HG03469 (cell line): ENCODE measurements around the gene MEI4.
"Not testable (repeated sequence)": the region's sequence is repeated elsewhere in the genome, so short reads cannot be mapped to it uniquely, and the experiment has no call there.

Experiments
- ATAC-seq: cut with Tn5 transposase; IDR thresholded peaks from one replicate; pipeline ENCODE4 v1.9.1; 2021; ENCODE audit warnings: mild to moderate bottlenecking, moderate library complexity, moderate number of reproducible peaks; ENCODE audit not compliant: unreplicated experiment

MEI4 gene

DNA sequence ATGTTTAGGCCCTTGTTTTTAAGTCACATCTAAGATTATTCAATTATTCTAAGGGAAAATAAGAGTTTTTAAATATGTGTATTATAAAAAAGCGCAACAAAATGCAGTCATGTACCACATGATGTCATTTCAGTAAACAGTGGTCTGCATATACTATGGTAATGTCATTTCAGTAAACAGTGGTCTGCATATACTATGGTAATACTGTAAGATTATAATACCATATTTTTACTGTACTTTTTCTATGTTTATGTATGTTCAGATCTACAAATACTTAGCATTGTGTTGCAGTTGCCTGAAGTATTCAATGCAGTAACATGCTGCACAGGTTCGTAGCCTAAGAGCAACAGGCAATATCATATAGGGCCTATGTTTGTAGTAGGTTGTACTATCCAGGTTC, 21.4 kb downstream of the MEI4 start:
- no peak for ATAC-seq

DNA sequence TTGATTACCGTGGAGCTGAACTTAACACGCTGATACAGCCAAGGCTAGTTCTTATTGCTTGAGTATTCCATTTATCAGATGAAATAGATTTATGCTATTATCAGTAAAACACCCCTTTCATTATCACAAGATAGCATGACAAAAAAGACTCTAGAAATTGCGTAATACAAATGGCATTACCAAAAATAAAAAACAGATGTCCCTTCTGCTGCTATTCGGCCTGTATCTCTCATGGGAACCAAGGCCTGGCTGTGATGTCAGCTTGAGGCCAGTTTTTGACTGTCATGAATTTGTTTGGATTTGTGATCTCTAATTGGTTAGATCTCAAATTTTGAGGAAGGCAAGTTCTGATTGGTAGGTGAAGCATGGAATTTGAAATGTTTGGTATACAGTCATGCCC, 25.2 kb downstream of the MEI4 start:
- ATAC-seq: no peak

DNA sequence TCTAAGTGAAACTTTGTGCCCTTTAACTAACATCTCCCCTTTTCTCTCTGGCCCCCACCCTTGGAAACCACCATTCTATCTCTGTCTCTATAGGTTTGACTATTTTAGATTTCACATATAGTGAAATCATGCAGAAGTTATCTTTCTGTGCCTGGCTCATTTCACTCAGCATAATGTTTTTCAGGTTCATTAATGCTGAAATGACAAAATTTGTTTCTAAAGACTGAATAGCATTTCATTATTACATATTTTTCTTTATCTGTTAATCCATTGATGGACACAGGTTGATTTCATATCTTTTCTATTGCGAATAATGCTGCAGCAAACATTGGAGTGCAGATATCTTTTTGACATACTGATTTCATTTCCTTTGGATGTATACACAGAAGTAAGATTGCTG, 30.7 kb downstream of the MEI4 start:
- no peak for ATAC-seq

DNA sequence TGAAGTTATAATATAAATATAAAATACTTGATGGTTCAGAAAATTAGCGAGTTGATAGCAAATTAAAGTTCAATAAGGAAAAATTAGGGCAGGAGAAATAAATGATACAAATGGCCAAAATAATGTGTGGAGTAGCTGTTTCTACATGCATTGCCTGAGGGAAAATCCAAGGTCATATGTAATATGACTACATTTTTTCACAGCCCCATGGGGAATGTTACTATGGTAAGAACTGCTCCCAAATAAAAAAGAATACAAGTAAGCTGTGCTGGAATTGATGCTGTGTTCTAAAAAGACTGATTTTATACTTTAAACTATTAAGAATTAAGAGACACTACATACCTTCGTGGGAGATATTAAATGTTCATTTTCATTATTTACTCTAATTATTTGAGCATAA, 34.1 kb downstream of the MEI4 start:
- ATAC-seq: no peak

DNA sequence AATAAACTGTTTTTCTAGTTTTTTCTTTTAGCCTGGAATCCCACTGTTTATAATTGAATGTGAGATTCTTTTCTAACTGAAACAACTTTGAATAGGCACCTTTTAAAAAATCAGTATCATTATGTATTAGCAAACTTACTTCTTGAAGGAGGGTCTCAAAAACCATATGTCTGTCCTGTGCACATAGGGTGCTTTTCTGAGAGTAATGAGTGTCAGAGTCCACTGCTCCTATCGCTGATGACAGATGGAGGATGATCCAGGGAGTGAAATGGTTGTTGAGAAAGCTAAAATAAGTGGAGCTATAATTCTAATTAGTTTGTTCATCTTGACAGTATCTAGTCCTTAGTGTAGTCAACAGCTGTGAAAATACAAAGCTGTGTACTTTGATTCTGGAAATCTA, 35.8 kb downstream of the MEI4 start:
- ATAC-seq: no peak

DNA sequence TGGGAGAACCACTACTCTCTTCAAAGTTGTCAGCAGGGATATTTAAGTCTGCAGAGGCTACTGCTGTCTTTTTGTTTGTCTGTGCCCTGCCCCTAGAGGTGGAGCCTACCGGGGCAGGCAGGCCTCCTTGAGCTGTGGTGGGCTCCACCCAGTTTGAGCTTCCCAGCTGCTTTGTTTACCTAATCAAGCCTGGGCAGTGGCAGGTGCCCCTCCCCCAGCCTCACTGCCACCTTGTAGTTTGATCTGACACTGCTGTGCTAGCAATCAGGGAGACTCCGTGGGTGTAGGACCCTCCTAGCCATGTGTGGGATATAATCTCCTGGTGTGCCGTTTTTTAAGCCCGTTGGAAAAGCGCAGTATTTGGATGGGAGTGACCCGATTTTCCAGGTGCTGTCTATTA, 47.3 kb downstream of the MEI4 start:
- not testable (repeated sequence) for ATAC-seq

DNA sequence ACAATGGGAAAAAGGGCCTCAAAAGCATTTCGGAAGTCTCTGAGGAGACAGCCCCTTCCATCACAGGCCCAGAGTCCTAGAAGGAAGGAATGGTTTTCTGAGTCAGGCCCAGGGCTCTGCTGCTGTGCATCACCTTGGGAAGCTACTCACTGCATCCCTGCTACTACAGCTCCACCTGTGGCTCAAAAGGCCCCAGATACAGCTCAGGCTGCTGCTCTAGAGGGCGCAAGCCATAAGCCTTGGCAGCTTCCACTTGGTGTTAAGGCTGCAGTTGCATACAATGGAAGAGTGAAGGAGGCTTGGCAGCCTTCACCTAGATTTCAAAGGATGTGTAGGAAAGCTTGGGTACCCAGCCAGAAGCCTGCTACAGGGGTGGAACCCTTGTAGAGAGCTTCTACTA, 54.8 kb downstream of the MEI4 start:
- ATAC-seq: no peak

DNA sequence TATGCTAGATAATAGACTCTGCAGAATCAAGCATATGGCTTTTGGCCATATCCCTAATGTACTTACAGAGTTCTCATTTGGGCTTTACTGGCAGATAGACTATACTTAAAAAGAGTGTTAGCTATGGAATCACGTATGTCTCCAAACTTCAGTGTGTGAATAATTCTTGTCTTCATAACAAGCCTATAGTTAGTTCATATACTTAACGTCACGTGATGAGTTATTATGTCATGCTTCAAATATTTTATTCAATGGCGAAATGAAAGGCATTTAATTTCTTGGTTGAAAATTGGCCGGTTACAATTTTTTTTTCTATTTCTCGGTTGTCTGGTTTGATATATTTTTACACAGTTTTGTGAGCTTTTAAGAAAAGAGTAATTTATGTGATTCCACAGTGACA, 62.7 kb downstream of the MEI4 start:
- no peak for ATAC-seq

DNA sequence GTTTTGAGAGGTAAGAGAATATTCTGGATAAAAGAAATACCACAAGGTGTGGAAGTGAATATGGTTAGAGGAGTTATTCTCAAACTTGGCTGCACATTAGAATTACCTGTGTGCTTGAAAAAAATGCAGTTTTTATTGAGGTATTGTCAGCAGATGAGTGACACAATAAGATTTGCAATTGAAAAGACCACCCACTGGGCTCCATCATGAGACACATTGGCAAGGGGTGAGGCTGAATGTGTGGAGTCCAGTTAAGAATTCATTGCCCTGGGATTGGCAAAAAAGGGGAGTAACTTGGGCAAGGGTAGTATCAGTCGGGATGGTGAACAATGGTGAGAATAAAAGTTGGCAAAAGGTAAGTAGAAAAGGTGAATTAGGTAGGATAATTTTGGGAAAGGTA, 63.5 kb downstream of the MEI4 start:
- ATAC-seq: no peak

DNA sequence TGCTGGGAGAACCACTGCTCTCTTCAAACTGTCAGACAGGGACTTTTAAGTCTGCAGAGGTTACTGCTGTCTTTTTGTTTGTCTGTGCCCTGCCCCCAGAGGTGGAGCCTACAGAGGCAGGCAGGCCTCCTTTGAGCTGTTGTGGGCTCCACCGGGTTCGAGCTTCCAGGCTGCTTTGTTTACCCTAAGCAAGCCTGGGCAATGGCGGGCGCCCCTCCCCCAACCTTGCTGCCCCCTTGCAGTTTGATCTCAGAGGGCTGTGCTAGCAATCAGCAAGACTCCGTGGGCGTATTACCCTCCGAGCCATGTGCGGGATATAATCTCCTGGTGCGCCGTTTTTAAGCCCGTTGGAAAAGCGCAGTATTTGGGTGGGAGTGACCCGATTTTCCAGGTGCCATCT, 83.2 kb downstream of the MEI4 start:
- not testable (repeated sequence) for ATAC-seq

DNA sequence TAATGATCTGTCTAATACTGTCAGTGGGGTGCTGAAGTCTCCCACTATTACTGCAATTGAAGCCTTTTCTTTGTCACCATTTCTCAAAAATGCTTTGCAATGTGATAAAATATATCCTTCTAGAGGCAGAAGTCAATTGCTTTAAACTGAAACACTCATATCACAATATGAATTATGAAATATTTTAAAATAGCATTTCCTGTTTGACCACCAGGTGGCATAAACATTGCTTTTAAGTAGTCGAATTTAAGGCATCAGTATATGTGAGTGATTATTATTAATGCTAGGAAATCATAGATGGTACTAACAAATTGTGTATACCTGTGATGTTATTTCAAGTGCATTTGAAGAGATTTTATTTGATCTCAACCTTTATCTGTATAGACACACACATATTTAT, 87.5 kb downstream of the MEI4 start:
- no peak for ATAC-seq

DNA sequence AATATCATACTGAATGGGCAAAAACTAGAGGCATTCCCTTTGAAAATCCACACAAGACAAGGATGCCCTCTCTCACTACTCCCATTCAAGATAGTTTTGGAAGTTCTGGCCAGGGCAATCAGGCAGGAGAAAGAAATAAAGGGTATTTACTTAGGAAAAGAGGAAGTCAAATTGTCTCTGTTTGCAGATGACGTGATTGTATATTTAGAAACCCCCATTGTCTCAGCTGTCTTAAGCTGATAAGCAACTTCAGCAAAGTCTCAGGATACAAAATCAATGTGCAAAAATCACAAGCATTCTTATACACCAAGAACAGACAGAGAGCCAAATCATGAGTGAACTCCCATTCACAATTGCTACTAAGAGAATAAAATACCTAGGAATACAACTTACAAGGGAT, 99.3 kb downstream of the MEI4 start:
- ATAC-seq: not testable (repeated sequence)

DNA sequence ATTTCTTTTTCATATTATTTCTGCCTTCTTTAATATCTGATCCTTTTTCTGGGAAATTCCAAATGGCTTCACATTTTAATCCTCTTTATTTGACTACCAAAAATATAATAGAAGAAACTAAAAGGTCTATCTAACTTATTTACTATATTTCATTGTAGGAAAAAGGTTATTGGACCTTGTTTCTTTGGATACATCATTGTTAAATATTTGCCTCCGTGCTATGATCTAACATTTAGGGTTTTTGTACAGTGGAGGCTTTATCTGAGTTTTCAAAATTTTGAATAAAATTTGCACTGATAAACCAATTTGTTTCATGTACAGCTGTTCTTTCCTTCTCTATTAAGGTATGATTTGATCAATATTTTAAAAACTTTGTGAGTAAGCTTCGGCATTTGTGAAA, 109.5 kb downstream of the MEI4 start:
- ATAC-seq: no peak

DNA sequence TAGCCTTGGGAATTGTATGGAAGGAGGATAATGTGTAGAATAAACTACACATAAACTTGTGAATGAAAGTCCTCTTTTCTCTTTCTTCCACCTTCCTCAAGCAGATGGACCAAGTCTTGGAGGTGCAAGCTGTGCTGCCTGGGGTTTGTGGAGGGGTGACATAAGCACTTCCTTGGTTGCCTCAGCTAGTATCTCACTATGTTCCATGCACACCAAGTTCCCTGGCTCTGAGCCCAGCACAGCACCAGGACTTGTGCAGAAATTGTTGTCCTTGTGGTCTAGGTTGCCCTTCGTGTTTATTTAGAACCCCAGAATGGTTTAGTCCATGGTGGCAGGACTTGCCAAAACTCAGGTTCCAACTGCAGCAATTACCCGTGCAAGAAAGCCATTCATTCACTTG, 110.3 kb downstream of the MEI4 start:
- ATAC-seq: no peak

DNA sequence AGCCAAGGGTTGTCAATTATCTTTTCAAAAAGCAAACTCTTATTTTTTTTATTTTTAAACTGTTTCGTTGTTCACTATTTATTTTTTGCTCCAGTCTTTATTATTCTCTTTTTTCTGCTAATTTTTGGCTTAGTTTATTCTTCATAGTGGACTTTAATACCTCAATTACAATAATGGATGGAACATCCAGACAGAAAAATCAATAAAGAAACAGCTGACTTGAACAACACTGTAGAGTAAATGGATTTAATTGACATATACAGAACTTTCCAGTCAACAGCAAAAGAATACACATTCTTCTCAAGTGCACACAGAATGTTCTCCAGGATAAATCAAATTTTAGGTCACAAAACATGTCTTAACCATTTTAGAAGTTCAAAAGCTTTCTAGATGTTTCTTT, 111.5 kb downstream of the MEI4 start:
- ATAC-seq: no peak

DNA sequence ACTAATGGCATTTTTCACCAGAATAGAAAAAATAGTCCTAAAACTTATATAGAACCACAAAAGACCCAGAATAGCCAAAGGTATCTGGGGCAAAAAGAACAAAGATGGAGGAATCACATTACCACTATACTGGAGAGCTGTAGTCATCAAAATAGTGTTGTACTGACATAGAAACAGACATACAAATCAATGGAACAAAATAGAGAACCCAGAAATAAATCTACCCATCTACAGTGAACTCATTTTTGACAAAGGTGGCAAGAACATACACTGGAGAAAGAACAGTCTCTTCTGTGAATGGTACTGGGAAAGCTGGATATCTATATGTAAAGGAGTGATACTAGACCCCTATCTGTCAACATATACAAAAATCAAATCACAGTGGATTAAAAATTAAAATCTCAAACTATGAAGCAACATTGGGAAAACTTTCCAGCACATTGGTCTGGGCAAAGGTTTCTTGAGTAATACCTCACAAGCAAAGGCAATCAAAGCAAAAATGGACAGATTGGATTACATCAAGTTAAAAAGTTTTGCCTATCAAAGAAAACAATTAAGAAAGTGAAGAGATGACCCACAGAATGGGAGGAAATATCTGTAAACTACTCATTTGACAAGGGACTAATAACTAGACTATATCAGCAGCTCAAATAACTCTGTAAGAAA, 120.5 kb downstream of the MEI4 start:
- ATAC-seq: no peak

DNA sequence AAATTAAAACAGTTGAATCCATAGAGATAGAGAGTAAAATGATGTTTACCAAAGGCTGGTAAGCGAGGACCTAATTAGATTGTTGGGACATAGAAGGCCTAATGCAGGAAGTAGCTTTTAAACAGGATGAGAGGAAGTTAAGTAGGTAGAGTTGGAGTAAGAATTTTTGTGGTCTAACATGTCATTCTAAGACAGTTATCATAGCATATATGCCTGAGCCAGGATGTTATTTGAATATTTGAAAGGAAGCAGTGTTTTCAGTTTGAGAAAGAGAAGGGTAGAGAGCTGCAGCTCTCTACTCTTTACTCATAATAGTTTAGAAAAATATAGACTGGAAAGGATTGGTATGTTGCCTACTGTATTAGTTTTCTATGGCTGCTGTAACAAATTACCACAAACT, 121.6 kb downstream of the MEI4 start:
- ATAC-seq: no peak

DNA sequence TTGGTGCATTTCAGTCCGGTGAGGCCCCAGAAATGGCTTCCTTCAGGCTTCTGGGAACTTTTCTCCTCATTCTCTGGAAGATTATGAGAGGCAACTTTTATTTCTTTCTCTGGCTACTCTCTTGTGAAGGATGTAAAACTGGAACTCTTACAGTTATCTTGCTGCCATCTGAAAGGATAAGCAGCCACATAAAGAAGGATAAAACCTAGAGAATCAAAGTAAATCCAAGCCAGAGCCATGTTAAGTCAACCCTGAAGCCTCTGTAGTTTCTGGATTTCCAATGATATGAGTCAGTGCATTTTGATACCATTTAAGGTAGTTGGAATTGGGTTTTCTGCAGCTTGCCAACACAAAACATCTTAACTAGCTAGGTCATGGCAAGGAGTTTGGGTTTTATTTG, 123.6 kb downstream of the MEI4 start:
- no peak for ATAC-seq

DNA sequence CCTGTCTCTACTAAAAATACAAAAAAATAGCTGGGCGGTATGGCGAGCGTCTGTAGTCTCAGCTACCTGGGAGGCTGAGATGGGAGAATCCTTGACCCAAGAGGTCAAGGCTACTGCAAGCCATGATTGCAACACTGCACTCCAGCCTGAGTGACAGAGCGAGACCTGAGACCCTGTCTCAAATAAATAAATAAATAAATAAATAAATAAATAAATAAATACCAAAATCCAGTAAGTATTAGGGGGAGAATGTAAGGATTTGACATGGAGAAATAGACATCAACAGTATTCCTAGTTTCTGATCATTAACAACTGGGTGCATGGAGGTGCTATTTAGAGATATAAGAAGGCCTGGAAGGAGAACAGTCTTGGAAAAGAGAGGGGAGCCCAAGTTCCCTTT, 125.7 kb downstream of the MEI4 start:
- ATAC-seq: no peak

DNA sequence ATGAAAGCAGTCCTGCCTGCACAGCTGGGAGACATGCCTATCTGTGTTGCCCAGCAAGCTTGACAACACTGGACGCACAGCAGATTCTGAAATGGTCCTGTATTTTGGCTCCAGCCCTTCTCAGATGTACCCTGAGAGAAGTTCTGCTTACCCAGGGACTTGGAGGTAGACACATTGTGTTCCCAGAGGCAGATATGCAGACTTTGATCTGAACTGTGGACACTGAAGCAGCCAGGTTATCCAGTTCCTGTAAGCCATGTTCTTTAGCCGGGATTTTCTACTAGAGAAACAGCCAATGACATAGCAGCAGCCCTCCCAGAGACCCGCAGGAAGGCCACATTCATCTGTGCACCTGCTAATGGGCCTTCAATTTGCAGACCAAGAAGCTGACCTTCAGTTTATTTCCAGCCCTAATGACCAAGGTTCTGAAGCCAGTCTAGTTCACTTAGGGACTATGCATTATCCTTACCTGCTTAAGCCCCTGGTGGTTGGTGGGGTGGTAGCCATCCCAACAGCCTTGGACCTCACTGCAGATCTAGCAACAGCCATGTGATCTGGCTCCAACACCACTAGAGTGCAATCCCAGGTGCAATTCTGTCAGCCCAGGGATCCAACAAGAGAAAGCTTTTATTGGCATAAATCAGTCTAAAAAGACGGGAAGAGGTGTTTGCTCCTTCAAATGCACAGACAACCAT, 134.2 kb downstream of the MEI4 start:
- ATAC-seq: no peak

DNA sequence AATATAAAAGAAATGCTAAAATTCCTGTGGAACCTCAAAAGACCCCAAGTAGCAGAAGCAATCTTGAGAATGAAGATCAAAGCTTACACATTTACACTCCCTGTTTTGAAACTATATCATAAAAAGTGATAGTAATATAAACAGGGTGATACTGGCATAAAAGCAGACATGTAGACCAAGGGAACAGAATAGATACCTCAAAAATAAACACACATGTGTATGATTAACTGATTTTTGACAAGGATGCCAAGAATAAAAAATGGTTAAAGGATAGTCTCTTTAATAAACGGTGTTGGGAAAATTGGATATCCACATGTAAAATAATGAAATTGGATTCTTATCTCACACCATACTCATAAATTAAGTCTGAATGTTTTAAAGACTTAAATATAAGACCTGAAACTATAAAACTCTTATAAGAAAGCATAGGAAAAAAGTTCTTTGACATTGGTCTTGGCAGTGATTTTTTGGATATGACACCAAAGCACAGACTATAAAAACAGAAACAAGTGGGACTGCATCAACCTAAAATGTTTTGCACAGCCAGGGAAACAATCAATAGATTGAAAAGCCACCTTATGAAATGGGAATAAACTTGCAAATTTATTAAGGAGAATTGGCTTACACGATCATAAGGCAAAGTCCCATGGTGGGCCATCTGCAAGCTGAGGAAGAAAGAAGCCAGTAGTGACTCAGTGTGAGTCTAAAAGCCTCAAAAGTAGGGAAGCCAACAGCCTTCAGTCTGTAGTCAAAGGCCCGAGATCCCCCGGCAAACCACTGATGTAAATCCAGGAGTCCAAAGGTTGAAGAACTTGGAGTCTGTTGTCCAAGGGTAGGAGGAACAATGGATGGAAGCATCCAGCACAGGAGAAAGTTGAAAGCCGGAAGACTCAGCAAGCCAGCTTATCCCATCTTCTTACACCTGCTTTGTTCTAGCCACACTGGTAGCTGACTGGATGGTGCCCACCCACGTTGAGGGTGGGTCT, 144.3 kb downstream of the MEI4 start:
- no peak for ATAC-seq

DNA sequence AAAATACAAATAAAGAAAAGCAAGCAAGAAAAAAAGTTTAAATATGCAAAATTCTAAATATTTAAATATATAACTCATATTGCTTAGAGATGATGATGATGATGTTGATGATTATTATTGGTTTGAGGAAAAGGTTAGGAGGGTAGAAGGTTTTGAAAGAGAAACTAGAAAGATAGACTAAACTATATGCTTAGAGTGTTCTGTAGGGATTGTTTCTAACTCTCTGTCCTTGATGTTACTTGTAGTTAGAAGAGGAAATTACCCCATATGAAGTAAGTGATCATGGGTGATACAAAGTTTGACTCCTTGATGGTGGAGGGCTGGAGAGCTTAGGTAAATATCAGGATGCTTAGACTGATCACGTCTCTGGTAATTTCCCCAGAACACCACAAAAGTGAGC, 159.5 kb downstream of the MEI4 start:
- no peak for ATAC-seq
